Measurements from ENCODE around the gene DCC.

DNA sequence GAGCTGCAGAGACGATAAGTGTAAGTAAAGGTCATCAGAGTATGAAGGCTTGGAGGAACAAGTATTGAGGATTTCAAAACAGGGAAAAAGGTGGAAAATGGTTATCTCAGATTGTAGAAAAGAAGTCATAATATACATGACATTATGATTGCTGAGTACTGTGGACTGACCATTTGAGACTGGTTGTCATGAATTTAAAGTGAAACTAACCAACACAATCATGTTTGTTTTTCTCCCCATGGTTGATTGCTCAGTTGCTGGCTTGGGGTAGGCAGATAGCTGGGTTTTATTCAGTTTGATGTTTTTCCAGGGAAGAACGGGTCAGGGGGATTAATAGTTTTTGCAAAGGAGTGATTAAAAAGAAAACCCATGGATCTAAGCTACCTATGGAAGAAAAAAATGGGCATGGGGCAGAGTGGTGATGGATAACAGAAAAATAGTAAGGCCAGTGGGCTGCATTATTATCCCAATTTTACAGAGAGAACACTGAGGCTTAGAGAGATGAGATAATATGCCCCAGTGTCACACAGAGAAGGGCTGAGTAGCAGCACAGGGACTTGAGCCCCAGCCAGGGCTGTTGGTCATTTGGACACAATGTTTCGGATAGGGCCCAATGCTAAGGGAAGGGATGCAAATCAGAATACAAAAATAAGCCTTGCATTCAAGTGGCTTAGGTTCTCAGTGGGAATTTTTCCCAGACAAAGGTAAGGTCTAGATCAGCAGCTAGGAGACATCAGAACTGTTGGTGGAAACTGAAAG, 885.7 kb downstream of the DCC start:
- TF ChIP-seq, protein P1, sequence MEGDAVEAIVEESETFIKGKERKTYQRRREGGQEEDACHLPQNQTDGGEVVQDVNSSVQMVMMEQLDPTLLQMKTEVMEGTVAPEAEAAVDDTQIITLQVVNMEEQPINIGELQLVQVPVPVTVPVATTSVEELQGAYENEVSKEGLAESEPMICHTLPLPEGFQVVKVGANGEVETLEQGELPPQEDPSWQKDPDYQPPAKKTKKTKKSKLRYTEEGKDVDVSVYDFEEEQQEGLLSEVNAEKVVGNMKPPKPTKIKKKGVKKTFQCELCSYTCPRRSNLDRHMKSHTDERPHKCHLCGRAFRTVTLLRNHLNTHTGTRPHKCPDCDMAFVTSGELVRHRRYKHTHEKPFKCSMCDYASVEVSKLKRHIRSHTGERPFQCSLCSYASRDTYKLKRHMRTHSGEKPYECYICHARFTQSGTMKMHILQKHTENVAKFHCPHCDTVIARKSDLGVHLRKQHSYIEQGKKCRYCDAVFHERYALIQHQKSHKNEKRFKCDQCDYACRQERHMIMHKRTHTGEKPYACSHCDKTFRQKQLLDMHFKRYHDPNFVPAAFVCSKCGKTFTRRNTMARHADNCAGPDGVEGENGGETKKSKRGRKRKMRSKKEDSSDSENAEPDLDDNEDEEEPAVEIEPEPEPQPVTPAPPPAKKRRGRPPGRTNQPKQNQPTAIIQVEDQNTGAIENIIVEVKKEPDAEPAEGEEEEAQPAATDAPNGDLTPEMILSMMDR (conservative IDR thresholded peaks at IDR 0.05): no peak
- no peak for TF ChIP-seq ZFX (IDR thresholded peaks at IDR 0.05)

All from C4-2B (cell line).